ENCODE data around the gene MBD5.

- TF ChIP-seq, protein P1, sequence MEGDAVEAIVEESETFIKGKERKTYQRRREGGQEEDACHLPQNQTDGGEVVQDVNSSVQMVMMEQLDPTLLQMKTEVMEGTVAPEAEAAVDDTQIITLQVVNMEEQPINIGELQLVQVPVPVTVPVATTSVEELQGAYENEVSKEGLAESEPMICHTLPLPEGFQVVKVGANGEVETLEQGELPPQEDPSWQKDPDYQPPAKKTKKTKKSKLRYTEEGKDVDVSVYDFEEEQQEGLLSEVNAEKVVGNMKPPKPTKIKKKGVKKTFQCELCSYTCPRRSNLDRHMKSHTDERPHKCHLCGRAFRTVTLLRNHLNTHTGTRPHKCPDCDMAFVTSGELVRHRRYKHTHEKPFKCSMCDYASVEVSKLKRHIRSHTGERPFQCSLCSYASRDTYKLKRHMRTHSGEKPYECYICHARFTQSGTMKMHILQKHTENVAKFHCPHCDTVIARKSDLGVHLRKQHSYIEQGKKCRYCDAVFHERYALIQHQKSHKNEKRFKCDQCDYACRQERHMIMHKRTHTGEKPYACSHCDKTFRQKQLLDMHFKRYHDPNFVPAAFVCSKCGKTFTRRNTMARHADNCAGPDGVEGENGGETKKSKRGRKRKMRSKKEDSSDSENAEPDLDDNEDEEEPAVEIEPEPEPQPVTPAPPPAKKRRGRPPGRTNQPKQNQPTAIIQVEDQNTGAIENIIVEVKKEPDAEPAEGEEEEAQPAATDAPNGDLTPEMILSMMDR (IDR thresholded peaks at IDR 0.05), result no peak
- TF ChIP-seq EP300 (IDR thresholded peaks at IDR 0.05; ENCODE audit: borderline replicate concordance in 1 of 2, low read depth in 1 of 2, low read length in 1 of 2) (no peak), POLR2AphosphoS5 (IDR thresholded peaks at IDR 0.05; ENCODE audit: low read depth, low read length) (no peak), EZH2phosphoT487 (IDR thresholded peaks at IDR 0.05; ENCODE audit: borderline replicate concordance, low read depth) (no peak), FOXJ3 (CRISPR knock-in tag; IDR thresholded peaks at IDR 0.05) (no peak), YY1 (IDR thresholded peaks at IDR 0.05; ENCODE audit: low read depth) (no peak), SMC3 (IDR thresholded peaks at IDR 0.05; ENCODE audit: low read depth, low read length) (no peak), ZBTB33 (IDR thresholded peaks at IDR 0.05; ENCODE audit: borderline replicate concordance, low read depth) (no peak), MEF2A (IDR thresholded peaks at IDR 0.05; ENCODE audit: borderline replicate concordance, low read depth) (no peak), MAX (IDR thresholded peaks at IDR 0.05; ENCODE audit: low read depth) (no peak), JUND (IDR thresholded peaks at IDR 0.05) (no peak)
- TF ChIP-seq, protein P2, sequence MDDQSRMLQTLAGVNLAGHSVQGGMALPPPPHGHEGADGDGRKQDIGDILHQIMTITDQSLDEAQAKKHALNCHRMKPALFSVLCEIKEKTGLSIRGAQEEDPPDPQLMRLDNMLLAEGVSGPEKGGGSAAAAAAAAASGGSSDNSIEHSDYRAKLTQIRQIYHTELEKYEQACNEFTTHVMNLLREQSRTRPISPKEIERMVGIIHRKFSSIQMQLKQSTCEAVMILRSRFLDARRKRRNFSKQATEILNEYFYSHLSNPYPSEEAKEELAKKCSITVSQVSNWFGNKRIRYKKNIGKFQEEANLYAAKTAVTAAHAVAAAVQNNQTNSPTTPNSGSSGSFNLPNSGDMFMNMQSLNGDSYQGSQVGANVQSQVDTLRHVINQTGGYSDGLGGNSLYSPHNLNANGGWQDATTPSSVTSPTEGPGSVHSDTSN (IDR thresholded peaks at IDR 0.05), result no peak
These were observed 502.4 kb downstream of the MBD5 start for GRCh38 chr2:148523315-148523714.

All from SK-N-SH (cell line).